GM19238 (cell line): ENCODE results near the gene PPP1R12B.

Source experiments
- DNase-seq: peaks from one replicate; pipeline ENCODE4 v3.0.0; 2011; ENCODE audit warnings: low spot score; ENCODE audit not compliant: insufficient read length

The PPP1R12B gene

GRCh38 chr1:202348509-202349205, at the start of gene PPP1R12B:
PPP1R12B (plus strand) TSS chr1:202348699; CDS start chr1:202348852, 153 bp downstream.
- DNase-seq = peak; percentile 75

- DNase-seq = no peak
Observed at GRCh38 chr1:202302166-202302565, 46.3 kb upstream of the PPP1R12B start.

- DNase-seq = no peak
Observed at GRCh38 chr1:202304375-202304774, 44.1 kb upstream of the PPP1R12B start.

GRCh38 chr1:202305168-202305567, 43.3 kb upstream of the PPP1R12B start:
- no peak for DNase-seq

GRCh38 chr1:202306535-202307345, 41.8 kb upstream of the PPP1R12B start:
- DNase-seq = no peak

GRCh38 chr1:202310071-202310725, 38.3 kb upstream of the PPP1R12B start:
- no peak for DNase-seq

- DNase-seq = no peak
Observed at GRCh38 chr1:202310746-202311145, 37.8 kb upstream of the PPP1R12B start.

GRCh38 chr1:202311875-202312635, 36.4 kb upstream of the PPP1R12B start:
- DNase-seq = no peak

GRCh38 chr1:202315576-202316168, 32.8 kb upstream of the PPP1R12B start:
- DNase-seq = peak; percentile 67

- DNase-seq = no peak
Observed at GRCh38 chr1:202316186-202316585, 32.3 kb upstream of the PPP1R12B start.

GRCh38 chr1:202317941-202318925, 30.3 kb upstream of the PPP1R12B start:
- DNase-seq = no peak

- DNase-seq = no peak
Observed at GRCh38 chr1:202319381-202320080, 29.0 kb upstream of the PPP1R12B start.

GRCh38 chr1:202320081-202320405, 28.5 kb upstream of the PPP1R12B start:
- no peak for DNase-seq

- DNase-seq = no peak
Observed at GRCh38 chr1:202323731-202324130, 24.8 kb upstream of the PPP1R12B start.

GRCh38 chr1:202324646-202325045, 23.9 kb upstream of the PPP1R12B start:
- no peak for DNase-seq

GRCh38 chr1:202329891-202330290, 18.6 kb upstream of the PPP1R12B start:
- no peak for DNase-seq

- DNase-seq = no peak
Observed at GRCh38 chr1:202333861-202334260, 14.6 kb upstream of the PPP1R12B start.

- DNase-seq = no peak
Observed at GRCh38 chr1:202343652-202344349, 4.7 kb upstream of the PPP1R12B start.
